ENCODE results near the gene FAM72D.
A peak's percentile ranks its signal among the peaks of the same experiment; 100 is the strongest.
"Not testable (repeated sequence)": the region's sequence is repeated elsewhere in the genome, so short reads cannot be mapped to it uniquely, and the experiment has no call there.

Gene FAM72D

DNA sequence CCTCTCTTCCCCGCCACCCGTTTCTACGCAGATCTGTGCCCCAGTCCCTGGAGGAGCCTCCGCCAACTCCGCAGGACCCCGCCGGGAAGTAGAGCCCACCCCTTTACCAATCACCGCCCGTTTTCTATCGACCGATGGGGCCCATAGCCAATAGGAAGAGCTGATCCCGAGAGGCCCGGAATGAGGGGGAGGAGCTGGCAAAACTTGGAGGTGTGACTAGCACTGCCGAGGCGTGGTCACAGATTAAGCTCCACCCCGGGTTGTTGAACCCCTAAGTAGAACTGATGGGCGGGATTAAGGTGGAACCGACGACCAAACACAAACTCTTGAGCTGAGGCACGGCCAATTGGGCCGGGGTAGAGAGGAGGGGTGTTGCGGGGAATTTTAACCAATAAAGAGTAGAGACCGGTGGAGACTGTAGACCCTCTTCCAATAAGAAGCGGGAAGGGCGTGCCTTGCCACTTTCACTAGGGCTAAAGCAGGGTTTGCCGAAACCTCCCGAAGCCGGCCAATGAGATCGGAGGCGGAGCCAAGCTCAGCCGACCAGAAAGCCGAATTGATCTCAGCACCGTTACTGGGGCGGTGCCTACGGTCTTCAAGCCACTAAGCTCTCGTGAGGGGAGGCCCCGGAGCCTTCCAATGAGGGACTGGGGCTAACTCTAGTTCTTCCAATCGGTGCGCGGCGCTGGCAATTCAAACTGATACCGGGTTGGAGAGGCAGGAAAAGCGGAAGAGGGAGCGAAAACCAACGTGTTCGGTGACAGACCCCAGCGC, at the start of gene FAM72D, which contains the start of gene SRGAP2B:
Gene FAM72D (plus strand): TSS at position 691 of the 774 bp plus-strand sequence. CDS start 874 bp downstream, outside the sequence.
Gene SRGAP2B (minus strand): TSS at position 45 of the 774 bp plus-strand sequence. CDS start 2,427 bp downstream, outside the sequence.
- H3K4me3 ChIP-seq (replicated peaks in 1 of 2; ENCODE audit: low read depth in 2 of 2, low read length in 2 of 2), result peak within 1 kb of the TSS; percentile 47 to 48

GRCh38 chr1:145047553-145047952, 48.2 kb upstream of the FAM72D start:
- not testable (repeated sequence) for DNase-seq (ENCODE audit: low read depth in 2 of 2); H3K4me3 ChIP-seq (replicated peaks in 1 of 2; ENCODE audit: low read depth in 2 of 2, low read length in 2 of 2)

More for the DNA sequence above, at the start of gene FAM72D, which contains the start of gene SRGAP2B:
- not testable (repeated sequence) for DNase-seq (ENCODE audit: low read depth in 2 of 2)

GRCh38 chr1:145048181-145048856, 47.5 kb upstream of the FAM72D start:
- not testable (repeated sequence) for DNase-seq (ENCODE audit: low read depth in 2 of 2); H3K4me3 ChIP-seq (replicated peaks in 1 of 2; ENCODE audit: low read depth in 2 of 2, low read length in 2 of 2)

GRCh38 chr1:145052019-145052776, 43.6 kb upstream of the FAM72D start:
- H3K4me3 ChIP-seq (replicated peaks in 1 of 2; ENCODE audit: low read depth in 2 of 2, low read length in 2 of 2); DNase-seq (ENCODE audit: low read depth in 2 of 2): not testable (repeated sequence)

DNA sequence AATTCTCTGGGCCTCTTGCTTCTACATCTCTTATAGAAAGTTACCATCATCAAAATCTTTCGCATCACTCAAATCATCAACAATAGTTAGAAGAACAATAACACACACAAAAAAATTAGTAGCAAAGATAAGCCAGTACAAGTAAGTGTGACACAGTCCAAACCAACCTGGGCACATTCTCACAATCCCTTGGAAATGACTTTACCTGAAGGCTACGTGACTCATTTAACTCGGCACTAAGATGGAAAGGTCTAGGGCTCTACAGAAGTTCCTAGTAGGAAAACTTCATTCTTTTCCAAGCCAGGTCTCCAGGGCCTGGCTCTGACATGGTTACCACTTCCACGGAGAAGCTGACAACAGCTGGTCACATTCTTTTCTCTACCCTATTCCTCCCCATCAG, 42.3 kb upstream of the FAM72D start:
- not testable (repeated sequence) for DNase-seq (ENCODE audit: low read depth in 2 of 2); H3K4me3 ChIP-seq (replicated peaks in 1 of 2; ENCODE audit: low read depth in 2 of 2, low read length in 2 of 2)

- not testable (repeated sequence) for H3K4me3 ChIP-seq (replicated peaks in 1 of 2; ENCODE audit: low read depth in 2 of 2, low read length in 2 of 2)
These were observed 40.5 kb upstream of the FAM72D start for GRCh38 chr1:145055217-145055760.

GRCh38 chr1:145058184-145058583, 37.6 kb upstream of the FAM72D start:
- not testable (repeated sequence) for H3K4me3 ChIP-seq (replicated peaks in 1 of 2; ENCODE audit: low read depth in 2 of 2, low read length in 2 of 2); DNase-seq (ENCODE audit: low read depth in 2 of 2)

More at GRCh38 chr1:145055217-145055760, 40.5 kb upstream of the FAM72D start:
- DNase-seq (ENCODE audit: low read depth in 2 of 2), result not testable (repeated sequence)

- not testable (repeated sequence) for DNase-seq (ENCODE audit: low read depth in 2 of 2); H3K4me3 ChIP-seq (replicated peaks in 1 of 2; ENCODE audit: low read depth in 2 of 2, low read length in 2 of 2)
These were observed 32.5 kb upstream of the FAM72D start for GRCh38 chr1:145063285-145063684.

DNA sequence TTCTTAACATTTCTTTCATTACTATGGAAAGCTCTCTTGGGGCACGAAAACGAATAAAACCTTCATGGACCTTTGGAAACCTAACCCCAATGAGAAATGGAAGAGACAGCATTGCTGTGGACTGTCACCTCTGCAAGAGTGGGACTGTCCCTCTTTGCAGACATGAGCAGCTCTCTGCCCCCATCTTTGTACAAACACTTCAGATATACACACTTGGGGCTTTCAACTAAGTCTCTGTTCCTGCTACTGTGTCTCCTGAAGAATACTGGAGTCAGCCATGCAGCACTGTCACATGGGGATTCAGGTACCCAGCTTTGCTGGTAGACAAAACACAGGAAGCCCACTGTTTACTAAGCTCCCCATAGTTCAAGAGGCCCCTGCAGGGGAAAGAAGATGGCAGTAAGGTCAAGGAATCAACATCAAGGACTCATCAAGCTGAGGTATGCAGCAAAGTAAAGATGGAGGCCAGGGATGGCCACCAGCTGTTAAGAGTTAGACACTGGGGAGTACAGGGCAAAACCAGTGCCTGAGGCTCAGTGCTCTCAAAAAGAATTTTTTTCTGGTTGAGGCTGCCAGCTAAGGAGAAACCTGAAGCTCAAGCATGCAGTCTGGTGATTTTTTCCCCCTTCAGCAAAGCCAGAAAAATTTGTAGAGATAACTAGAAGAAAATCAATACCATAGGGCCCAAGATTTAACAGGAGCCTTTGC, 31.7 kb upstream of the FAM72D start:
- not testable (repeated sequence) for H3K4me3 ChIP-seq (replicated peaks in 1 of 2; ENCODE audit: low read depth in 2 of 2, low read length in 2 of 2); DNase-seq (ENCODE audit: low read depth in 2 of 2)

GRCh38 chr1:145065194-145065826, 30.5 kb upstream of the FAM72D start:
- not testable (repeated sequence) for H3K4me3 ChIP-seq (replicated peaks in 1 of 2; ENCODE audit: low read depth in 2 of 2, low read length in 2 of 2); DNase-seq (ENCODE audit: low read depth in 2 of 2)

GRCh38 chr1:145066486-145066885, 29.3 kb upstream of the FAM72D start:
- not testable (repeated sequence) for DNase-seq (ENCODE audit: low read depth in 2 of 2)

DNA sequence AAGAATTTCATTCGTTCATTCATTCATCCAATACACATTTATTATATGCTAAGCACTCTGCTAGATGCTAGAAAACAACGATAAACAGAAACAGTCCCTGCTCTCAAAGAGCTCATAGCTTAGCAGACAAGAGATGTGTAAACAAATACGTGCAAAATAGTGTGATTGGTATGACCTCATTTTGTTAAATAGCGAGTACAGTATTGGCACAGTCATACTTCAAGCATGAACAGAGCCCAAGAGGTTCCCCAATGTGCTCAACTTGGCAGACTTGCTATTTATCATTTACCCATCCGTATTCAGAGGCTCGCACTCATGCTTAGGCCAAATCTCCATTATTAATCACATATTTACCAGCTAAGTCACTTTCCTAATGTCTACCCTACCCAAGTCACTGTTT, 24.2 kb upstream of the FAM72D start:
- DNase-seq (ENCODE audit: low read depth in 2 of 2); H3K4me3 ChIP-seq (replicated peaks in 1 of 2; ENCODE audit: low read depth in 2 of 2, low read length in 2 of 2): not testable (repeated sequence)

More at GRCh38 chr1:145066486-145066885, 29.3 kb upstream of the FAM72D start:
- not testable (repeated sequence) for H3K4me3 ChIP-seq (replicated peaks in 1 of 2; ENCODE audit: low read depth in 2 of 2, low read length in 2 of 2)

- not testable (repeated sequence) for H3K4me3 ChIP-seq (replicated peaks in 1 of 2; ENCODE audit: low read depth in 2 of 2, low read length in 2 of 2); DNase-seq (ENCODE audit: low read depth in 2 of 2)
These were observed 21.7 kb upstream of the FAM72D start for GRCh38 chr1:145074021-145074559.

DNA sequence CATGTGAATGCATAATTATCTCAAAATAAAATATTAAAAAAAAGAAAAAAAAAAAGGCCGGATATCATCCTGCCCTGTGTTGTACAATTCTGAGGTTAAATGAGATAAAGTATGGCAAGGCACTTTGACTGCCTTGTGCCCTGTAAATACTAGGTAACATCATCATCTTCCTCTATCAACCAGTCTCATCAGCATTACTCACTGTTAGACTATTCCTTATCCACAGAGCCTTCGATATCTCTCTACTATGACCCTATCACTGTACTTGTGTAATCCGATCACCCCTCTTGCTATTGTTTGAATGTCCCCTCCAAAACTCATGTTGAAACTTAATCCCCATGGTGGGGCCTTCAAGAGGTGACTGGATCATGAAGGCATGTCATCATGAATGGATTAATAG, 18.9 kb upstream of the FAM72D start:
- H3K4me3 ChIP-seq (replicated peaks in 1 of 2; ENCODE audit: low read depth in 2 of 2, low read length in 2 of 2); DNase-seq (ENCODE audit: low read depth in 2 of 2): not testable (repeated sequence)

- H3K4me3 ChIP-seq (replicated peaks in 1 of 2; ENCODE audit: low read depth in 2 of 2, low read length in 2 of 2); DNase-seq (ENCODE audit: low read depth in 2 of 2): not testable (repeated sequence)
These were observed 17.6 kb upstream of the FAM72D start for GRCh38 chr1:145077872-145078786.
